ENCODE data around the gene HOMER1.

DNA sequence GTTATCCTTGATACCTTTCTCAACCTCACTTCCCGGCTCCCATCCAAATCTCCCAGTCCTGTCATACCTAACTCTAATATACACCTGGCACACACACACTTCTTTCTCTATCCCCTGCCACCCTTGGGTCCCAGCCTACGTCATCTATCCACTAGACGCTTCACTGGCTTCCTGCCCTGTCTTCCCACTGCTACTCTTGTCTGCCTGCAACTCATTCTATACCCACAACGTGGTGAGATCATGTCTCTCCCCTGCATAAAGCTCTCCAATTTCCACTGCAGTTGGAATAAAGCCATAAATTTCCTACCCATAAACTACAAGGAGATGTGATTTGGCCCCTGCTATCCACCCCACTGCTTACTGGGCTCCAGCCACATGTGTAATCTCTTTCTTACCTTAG lies 184.5 kb downstream of the HOMER1 start:
- TF ChIP-seq NCOA2 (IDR thresholded peaks at IDR 0.05; ENCODE audit: partially characterized antibody in 2 of 2) (no peak), NR2C1 (IDR thresholded peaks at IDR 0.05) (no peak), NR2C1 (tag; IDR thresholded peaks at IDR 0.05) (no peak), ZBTB17 (CRISPR knock-in tag; IDR thresholded peaks at IDR 0.05) (no peak), SMAD4 (CRISPR knock-in tag; conservative IDR thresholded peaks at IDR 0.05) (no peak), SMC3 (conservative IDR thresholded peaks at IDR 0.05; ENCODE audit: insufficient read depth, low read depth, low read length) (no peak), KDM2B (CRISPR knock-in tag; IDR thresholded peaks at IDR 0.05) (no peak), GATAD2B (IDR thresholded peaks at IDR 0.05; ENCODE audit: borderline replicate concordance) (no peak), ETV6 (IDR thresholded peaks at IDR 0.05; ENCODE audit: borderline replicate concordance in 1 of 2, low read depth in 2 of 2, low read length in 1 of 2) (no peak), ETV6 (CRISPR knock-in tag; IDR thresholded peaks at IDR 0.05; ENCODE audit: borderline replicate concordance) (no peak), HDAC2 (IDR thresholded peaks at IDR 0.05) (no peak), CREB1 (IDR thresholded peaks at IDR 0.05) (no peak), CREB1 (CRISPR knock-in tag; IDR thresholded peaks at IDR 0.05) (no peak), TBL1XR1 (IDR thresholded peaks at IDR 0.05; ENCODE audit: low read length in 2 of 2) (no peak), CEBPB (tag; IDR thresholded peaks at IDR 0.05) (no peak), CHD2 (IDR thresholded peaks at IDR 0.05; ENCODE audit: low read depth, low read length) (no peak), CHD1 (IDR thresholded peaks at IDR 0.05; ENCODE audit: low read length) (no peak)
